Ramos (cell line): ENCODE measurements around the gene GABRB1.

Source experiments
- in situ Hi-C: fragments of 300-500 bp; cut with MboI; formaldehyde crosslinking; loops from one replicate; pipeline ENCODE4 v1.14.3; 2022; ENCODE audit warnings: low sequenced_read_pairs; ENCODE audit not compliant: unreplicated experiment

GABRB1 gene

DNA sequence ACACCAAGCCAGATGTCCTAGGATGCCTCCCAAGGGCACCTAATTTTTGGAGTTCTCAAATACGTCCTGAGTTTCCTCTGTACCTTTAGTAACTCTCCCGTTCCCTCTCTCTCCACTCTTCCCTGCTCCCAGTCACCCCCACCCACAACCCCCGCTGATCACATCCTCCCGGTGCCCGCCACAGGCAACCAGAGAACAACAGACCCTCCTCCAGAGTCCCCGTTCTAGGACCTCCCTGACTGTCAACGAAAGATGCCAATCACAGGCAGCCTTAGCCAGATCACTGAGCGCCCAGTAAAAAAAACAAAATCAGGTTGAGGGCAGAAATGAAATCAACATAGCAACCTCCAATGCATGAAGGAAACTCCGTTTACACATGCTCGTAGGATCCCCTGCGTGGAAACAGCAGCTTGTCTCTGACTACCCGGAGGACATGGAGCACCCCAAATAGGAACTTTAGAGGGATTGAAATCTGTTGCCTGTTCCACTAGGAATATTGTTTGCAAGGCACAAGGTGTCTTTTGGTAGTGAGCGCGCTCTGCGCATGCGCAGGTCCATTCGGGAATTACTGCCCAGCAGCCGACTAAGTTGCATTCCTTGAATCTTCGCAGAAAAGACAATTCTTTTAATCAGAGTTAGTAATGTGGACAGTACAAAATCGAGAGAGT is at the start of gene GABRB1:
Gene GABRB1 (plus strand): TSS at position 557 of the 668 bp plus-strand sequence.
- in situ Hi-C loops, result no loop called here

DNA sequence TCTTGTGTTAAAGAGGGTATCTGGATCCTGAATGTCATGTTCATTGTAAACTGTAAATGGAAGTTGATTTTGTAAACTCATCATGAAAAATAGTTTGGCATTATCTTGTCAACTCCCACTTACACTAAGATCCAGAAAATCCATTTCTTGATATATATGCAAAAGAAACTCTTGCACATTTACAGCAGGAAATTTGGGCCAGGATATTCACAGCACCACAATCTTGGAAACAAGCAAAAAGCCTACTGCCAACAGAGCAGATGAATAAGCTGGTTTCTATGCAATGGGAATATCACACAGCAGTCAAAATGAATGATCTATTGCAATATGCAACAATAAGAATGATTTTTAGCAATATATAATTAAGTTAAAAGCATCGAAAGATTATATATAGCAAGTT is 46.6 kb upstream of the GABRB1 start:
- in situ Hi-C loops, result no loop called here

DNA sequence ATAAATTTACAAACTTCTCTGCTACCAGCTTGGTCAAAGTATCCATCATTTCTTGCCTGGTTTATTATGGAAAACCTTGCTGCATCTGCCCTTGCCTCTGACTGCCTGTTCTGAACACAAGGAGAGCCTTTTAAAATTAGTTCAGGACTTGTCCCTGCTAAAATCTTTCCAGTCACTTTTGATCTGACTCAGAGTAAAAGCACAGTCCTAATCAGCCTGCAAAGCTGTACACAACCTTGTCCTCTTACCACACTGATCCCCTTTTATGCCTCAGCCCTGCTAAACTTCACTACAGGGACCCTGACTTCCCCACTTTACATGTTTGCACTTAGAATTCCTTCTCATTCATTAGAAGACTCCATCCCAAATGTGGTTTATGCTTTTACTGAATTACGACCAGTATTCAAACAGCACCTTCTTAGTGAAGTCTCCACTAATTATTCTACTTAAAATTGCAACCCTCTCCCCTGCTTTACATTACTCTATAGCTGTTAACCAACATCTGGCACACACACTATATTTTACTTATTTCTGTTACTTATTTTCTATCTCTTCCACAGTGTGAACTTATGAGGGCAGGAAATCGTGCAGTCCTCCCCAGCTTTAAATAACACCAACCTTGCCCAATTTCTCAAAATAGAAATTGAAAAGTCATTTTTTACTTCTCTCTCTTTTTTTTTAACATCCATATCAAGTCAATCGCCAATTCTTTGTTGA is 44.3 kb upstream of the GABRB1 start:
- in situ Hi-C loops, result no loop called here

DNA sequence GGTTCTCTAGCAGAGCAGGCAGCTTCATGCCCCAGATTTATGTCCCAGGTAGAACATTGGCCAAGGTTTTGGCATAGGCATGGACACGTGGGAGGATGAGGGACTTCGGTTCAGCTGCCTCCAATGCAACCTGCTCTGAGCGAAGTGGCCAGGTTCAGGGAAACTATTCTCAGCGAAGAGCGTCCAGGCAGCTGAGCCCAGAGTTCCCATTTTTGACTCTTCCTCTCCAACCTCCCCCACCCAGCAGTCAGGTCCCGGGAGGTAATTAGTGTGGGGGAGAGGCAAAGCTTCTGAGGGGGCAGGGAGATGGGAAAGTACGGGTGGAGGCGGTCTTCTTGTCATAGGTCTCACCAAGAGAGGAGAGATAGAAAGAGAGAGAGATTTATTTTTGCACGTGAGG is 39.0 kb upstream of the GABRB1 start:
- in situ Hi-C loops, result no loop called here

DNA sequence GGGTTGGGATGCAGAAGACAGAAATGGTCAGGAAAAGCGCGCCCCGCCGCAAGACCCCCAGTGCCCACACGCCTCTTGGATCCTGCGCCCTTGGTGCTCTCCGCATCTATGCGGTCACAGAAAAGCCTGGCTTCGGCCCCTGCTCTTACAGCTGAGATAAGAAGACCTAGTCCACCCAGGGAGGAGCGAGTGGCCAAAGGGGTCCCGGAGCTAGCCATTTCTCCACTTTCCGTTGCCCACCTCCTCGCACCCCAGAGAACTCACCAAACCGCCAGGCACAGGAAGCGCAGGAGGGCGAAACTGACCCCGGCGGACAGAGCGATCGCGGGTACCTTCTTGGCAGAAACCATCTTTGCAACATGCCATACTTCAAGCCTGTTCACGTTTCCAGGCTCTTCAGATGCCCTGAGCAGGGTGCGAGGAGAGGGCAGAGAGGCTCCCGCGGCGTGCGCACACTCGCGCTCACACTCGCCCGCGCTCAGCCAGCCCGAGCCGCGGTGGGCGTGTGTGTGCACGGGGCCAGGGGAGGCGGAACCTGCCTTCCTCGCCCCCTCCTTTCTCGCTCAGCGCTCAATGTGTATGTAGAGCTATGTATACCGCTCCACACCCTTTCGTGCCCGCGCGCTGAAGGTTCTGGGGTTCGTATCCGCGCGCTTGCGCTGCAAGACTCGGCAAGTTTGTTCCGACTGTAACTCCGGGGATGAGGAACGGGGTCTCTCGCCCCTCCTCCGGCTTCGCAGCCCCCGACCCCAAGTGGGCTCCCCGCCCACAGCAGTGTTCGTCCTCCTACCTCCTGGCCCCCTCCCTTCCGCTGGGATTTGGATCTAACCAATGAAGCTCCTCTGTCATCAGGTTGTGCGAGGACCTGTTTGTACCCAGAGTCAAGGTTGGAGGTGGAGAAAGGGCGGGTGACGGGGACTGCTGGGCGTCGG is 38.0 kb upstream of the GABRB1 start, which contains the start of gene GABRA4:
Gene GABRA4 (minus strand): TSS at position 507 of the 932 bp plus-strand sequence. CDS start 157 bp downstream, at position 350.
- in situ Hi-C loops, result no loop called here

DNA sequence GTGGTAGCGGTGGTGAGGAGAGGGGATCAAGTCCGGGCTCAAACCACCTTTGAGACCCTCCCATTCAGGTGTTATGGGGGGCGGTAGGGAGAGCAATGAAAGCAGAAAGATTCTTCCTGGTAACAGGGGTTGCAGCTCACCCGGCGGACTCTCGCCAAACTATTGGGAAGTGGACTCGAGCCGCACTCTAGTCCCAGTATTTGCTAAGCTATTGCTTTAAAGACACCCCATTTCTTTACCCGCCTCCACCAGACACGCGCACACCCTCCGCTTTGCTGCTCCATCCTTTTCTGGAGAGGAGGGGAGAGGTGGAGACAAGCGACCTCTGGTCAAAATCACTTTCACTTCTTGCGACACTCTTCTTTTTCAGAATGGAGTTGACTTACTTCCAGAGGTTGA is 37.4 kb upstream of the GABRB1 start:
- in situ Hi-C loops, result no loop called here

DNA sequence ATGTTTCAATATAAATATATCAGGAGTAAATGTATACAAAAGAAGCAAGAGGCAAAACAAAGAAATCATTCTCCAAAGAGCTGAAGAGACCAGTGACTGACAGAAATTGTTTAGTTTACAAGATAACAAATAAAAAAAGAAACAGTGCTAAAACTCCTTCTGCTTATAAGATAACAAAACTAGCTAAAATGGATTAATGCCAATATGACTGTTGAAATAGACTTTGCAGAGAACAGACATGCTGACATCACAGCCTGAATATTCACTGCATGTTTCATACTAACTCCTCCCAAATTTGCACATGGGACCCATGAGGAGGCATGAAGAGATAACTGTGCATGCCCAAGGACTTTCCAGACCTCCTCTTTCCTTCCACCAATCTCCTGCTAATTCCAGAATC is 31.8 kb upstream of the GABRB1 start:
- in situ Hi-C loops, result no loop called here

DNA sequence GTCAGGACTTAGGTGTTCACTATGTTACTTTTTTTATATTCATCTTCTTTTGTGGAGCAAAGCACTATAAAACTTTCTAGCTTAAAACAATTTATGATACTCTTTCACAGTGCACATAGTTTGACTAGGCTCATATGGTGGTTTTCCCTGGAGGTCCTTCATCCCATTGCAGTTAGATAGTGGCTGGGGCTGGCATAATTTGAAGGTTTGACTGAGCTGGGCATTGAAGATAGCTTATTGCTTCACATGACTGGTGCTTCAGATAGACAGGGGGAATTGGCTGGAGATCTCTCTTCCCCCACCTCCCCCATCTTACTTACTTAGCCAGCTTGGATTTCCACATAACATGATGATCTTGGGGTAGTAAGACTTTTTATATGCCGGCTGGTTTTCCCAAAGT is 31.0 kb upstream of the GABRB1 start:
- in situ Hi-C loops, result no loop called here

DNA sequence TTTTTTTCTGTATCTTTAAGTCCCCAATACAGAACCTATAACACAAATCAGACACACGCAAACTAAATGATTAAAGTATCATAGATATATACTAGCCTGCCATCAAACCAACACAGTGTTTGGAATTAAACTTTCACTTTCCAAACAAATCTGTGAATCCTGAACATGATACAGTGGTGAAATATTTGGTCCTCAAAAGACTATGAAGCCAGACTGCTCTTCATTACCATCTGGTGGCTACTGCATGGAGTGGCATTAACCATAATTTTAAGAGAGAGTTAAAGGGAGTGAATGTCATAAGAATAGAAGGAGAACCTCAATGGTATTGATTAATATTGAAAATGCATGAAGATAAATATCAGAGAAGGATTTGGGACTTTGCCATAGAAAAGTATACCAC is 28.8 kb upstream of the GABRB1 start:
- in situ Hi-C loops, result no loop called here

DNA sequence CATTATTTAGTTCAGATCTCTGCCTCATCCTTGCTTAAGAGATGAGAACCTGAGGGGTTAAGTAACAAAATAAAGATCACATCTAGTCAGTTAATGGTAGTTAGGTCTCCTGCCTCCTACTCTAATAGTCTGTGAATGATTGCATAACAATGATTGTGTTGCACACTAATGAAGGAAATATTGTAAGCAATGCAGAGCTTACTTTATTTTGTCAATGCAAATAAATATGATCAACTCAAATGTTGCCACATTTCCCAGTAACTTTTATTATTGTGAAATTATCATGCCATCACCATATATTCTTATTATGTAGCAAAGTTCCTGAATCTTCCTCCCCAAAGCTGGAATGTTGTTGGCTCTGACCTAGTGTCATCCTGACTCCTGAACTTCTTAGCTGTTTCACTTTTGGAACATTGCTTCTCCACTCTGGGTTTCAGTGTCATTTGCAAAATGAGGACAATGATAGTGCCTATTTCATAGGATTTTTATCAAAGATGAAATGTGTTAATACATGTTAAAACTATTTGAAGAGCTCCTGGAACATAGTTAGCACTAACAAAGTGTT is 20.9 kb upstream of the GABRB1 start:
- in situ Hi-C loops, result no loop called here

DNA sequence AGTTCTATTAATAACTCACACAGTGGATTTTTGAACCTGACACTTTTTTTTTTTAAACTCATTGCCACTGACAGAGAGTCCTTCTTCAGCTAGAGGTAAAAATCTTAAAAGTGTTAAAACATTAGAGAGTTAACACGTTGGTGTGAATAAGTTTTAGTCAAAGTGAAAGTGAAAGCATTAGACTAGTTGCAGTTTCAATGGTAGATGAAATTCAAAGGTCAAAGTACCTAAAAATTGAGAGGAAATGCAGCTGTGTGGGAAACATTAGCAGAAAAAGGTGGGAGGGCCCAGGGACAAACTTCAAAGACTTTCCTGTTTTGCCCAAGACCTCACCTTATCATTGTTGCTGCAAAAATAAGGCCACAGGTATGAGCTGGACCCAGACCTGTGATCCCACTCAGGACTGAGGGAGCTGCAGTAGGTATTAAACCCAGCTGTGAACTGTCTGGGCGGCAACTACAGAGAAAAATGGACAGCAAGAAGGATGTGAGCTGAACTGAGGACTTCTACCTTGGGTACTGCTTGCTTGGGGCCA is 20.4 kb upstream of the GABRB1 start:
- in situ Hi-C loops, result no loop called here

DNA sequence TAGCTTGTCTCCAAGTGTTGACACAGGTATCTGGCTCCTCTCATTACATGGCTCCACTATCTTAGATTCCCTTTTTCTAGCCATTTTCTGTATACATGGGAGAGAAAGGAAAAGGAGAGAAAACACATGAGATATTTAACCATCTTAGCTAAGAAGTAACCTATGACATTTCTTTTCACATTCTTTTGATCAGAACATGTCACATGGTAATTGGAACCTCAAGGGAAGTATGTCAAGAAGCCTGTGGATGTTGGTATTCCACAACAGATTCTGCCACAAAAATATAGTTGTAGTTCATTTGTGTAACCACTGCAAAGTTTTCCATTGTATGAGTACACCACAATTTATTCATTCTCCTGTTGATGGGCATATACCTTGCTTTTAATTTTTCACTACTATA is 18.7 kb upstream of the GABRB1 start:
- in situ Hi-C loops, result no loop called here

DNA sequence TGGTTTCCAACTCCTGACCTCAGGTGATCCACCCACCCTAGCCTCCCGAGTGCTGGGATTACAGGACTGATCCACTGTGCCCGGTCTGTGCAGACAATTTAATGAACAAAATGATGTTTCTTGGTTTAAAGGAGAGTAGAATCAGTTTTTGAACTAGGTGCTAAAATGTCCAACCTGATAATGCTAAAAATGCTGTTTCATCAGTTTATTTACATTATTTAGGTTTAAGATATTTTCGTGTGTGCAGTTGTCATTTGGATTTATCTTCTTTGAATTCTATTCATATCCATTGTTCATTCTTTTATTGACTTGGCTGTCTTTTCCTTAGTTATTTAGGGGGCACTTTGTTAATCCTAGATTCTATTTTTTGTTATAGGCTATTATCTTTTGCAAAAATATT is 18.0 kb upstream of the GABRB1 start:
- in situ Hi-C loops, result no loop called here

DNA sequence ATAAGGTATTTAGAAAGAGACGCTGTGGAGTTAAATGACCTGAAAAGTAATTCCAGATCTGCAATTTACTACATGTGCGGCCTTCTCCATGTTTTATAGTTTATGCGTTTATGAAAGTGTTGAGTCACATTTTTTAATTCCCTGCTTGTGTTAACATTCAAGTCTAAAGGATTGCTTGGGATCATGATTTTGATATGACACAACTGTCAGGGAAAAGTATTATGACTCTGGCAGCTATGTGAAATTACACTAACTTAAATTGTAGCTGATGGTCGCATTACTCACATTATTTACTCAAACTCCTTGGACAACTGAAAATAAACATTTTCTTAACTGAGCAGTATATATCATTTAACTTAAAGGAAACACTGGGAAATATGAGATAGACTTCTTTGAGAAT is 14.3 kb upstream of the GABRB1 start:
- in situ Hi-C loops, result no loop called here

DNA sequence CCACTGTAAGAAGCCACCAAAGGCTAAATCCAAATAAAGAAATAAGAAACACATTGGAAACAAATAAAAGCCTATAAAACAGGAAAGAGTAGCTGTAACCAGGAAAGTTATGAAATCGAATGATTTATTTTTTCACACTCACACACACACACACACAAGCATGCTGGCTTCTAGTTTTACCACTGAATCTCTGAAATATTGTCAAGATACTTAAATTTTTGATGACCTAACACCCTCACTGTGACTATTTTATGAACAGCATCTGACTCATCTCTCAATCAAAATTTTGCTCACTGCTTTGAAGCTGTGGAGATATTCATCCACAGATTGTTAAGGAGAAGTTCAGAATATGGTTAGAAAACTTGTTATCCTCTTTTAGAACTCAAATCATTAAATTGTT is 13.9 kb upstream of the GABRB1 start:
- in situ Hi-C loops, result no loop called here

DNA sequence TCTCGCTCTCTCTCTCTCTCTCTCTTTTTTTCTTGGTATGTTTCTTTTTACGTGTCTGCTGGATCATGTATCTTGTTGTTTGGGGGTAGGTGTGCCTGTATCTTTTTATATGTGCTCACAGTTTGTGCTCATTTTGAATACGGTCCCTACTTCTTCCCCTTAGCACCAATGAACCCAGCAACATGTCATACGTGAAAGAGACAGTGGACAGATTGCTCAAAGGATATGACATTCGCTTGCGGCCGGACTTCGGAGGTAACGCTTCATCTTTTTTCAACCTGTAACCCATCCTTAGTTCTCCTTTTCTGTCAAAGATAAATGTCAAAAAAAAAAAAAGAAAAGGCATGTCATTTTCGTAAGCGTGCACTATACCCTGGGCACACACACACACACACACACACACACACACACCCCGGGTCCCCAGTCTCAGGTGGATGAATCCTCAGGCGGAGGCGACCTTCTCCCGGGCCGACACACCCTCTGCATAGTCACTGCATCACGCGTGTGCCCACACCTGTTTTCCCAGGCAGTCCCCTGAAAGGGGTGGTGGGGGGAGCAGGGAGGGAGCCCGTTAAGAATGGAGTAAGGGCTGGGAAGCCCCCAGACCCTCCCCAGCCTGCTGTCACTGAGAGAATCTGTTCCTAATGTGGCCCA is 511 bp downstream of the GABRB1 start:
- in situ Hi-C loops, result no loop called here

DNA sequence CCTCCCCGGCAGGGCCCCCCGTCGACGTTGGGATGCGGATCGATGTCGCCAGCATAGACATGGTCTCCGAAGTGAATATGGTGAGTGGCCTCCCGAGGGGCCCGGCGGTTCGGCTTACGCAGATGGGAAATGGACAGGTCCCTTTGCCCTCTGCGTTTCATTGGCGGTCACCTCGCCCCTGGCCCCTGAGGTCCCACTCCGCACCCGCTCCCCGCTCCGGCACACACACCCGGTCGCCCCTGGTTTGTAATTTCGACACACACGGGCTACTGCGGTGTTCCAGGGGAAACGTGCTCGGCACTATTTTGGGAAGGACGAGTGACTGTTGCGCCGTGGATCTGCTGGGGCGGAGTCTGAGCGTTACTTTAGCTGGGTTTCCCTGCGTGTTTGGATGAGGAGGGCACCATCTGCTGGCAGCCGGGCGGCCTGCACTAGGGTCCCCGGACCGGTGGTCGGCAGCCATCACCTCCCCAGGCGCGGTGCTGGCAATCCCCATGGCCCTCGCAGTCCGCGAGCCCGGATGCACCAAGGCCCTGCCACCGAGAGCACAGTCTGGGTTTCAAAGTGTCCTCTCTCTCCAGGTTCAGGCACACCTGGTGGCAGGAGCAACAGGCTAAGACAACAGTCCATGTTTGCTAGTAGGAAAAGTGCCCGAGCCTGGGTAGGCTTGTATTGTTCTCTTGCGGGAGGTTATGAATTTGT is 1.2 kb downstream of the GABRB1 start:
- in situ Hi-C loops, result no loop called here

DNA sequence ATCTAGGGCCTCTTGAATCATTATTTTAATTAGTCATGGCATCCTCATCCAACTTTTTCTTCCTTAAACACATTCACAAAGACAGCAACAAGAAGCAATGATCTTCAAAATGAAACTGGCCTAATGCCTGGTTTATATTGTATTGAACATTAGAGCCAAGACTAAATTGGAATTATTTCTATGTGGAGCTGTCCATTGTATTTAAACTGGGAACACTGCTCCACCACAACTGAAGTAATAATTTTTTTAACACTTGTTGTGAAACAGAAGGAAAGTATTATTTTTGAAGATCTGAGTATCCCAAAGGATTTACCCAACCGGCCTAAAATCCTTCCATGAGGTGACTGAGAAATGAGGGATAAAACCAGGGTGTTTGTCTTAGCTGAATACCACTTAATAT is 6.9 kb downstream of the GABRB1 start:
- in situ Hi-C loops, result no loop called here

DNA sequence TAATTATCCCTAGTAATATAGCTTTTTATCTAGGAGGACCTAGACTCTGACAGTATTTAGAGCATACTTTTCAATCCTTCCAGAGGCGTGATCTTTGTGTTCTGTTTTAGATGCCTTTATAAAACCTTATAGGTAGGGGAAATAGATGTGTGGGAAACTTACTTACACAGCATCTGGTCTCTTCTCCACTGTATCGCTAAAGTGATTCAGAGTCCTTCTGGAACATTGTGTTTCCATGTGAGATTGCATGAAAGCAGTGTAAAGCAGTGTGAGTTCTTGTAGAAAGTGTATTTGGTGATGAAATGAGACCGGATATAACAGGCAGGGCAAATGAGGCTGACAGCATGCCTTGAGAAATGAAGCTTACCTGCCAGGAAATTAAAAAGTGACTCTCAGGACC is 9.5 kb downstream of the GABRB1 start:
- in situ Hi-C loops, result no loop called here
